HG03095 (cell line): ENCODE measurements around the gene SLC23A2.

Experiments
- ATAC-seq: cut with Tn5 transposase; IDR thresholded peaks from one replicate; pipeline ENCODE4 v1.9.1; 2021; ENCODE audit warnings: moderate library complexity; ENCODE audit not compliant: unreplicated experiment

The SLC23A2 gene

DNA sequence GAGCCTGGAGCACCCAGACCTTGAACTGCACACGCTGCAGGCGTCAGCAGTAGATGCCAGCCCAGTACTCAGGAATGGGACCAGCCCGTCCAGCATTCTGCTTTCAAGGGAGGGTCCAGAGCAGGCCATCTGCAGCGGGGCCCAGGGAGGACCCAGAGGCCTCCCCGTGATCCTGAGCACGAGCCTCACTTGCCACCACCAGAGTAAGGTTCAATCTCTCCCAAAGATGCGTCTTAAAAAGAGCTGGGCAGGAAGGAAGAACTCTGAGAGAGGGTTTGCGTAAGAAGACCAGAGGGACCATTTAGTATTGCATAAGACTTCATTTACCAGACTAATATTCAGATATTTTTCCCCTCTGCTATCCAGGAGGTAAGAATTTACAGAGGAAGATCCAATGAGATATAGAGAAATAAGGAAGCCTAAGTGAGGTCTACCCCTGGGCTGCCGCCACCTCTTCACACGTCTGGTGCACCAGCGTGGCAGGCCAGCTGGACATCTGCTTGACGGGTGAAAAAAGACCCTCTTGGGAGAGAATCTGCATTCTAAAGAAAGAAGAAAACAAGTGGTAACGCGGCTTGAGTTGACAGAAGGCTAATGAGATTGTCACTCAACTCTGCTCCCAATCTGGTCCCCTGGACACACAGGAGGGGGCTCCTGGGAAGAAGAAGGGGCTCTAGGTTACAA, 172.3 kb downstream of the SLC23A2 start:
- no peak for ATAC-seq

DNA sequence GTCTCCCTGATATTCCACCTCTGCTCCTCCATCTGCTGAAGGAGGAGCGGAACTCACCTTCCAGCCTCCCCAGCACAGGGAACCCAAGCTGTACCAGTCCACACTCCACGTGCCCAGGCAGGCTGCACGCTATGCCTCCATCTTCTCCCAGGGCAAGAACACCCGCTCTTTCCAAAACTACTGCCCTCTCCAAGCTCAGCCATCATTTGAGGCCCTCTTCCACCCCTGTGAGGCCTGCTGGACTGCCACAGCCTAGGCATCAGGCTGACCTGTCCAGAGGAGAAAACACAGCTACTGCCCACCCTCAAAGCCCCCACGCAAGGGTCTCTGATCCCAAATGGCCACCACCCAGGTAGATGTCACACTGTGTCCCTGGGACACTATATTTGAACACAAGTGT, 179.7 kb downstream of the SLC23A2 start:
- ATAC-seq, result no peak

DNA sequence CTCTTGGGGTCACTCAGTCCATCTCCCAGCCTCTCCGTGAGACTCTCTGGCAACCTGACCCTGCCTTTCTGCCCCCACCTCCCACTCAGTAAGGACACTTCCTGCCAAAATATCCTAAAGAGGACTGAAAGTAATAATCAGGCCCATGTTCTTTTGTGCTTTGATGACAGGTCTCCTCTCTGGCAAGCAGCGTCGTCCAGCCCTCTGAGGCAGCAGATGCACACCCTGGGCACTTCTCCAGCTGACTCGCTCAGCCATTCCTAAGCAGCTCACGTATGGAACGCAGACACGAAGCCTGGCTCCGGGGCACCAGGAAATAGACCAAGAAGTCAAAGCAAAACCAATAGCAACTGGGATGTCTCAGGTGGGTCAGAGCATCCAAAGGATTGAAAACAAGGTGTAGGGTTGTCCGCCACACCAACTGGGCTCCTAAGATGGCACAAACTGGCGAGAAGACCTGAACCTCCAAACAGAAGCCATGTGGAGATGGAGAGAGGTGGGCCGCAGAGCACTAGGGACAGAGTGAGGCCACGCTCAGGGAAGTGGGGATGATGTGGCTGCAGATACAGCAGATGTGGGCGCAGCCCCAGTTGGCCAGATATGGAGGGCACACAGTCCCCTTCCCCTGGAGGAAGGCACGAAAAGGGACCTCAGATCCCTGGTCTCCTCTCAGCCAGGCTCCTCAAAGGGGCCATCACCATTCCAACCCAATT, 180.3 kb downstream of the SLC23A2 start:
- ATAC-seq, result no peak

DNA sequence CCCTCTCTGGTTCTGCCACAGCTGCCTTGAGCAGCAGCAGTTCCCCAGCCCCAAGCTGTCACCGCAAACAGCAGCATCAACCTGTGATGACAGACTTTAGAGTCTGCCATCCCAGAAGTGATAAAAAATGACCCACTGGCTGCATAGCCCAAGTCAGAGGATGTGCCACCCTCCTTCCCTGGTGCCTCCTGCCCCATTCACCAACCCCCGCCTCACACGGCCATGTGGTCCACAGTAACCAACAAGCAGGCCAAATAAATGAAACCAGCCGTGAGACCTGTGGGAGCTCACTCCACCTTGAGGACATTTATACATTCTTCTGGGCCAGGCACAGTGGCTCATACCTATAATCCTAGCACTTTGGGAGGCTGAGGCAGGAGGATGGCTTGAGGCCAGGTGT, 181.4 kb downstream of the SLC23A2 start:
- no peak for ATAC-seq

DNA sequence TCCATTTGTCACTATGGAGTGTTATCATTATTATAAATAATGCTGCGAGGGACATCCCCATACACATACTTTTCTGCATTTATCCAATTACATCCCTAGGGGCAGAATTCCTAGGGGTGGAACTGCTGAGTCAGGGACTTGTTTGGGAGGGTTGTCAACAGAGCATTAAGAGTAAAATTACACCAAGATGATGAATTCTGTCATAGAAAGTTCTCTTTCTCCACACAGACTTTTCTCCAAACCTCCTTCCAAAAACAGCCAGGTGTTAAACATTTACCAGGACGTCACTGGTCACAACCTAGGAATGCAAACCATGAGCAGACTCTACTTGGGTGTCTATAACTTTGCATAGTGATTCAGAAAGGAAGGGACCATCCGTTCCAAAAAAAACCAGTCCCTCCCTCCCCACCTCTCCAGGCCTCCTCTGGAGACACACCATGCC, 184.1 kb downstream of the SLC23A2 start:
- ATAC-seq, result no peak

DNA sequence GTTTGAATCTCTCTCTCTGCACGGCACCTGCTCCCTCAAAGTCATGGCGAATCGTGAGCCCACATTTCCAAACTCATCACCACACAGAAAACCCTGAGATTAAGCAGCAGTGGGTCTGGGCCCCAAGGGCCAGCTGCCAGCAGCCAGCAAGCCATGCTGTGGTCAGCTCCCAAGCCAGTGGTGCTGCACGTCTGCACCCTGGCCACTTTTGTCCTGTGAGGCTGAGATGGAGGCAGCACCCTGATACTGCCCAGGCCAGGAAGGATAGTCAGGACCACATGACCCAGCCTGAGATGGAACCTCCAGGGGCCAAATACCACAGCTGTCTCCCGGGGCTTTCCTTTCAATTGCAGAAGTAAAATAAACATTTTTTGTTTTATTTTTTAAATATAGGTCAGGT, 185.7 kb downstream of the SLC23A2 start:
- ATAC-seq, result no peak

DNA sequence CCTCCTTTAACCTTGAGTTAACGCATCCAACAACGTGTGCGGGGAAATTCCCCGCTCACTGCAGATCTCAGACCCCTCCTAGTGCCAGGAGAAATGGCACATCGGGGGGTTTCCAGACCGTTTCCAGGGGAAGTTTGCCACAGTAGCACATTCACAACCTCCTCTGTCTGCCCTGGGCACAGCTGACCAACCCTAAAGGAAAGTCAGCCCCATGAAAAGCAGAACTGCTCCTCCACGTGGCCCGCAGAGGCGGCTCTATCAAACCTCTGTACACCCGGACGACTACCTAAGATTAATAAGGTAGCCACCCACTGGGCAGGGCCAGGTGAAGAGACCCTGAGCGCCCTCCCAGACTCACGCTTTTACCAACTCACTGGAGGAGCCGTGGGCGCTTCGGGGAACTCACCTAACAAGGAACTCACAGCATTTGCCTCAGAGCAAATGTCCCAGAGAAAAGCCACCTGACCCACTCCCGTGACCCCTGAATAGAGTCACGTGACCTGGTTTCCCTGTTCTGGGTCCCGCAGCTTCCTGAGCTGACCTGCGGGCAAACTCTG, 186.5 kb downstream of the SLC23A2 start:
- ATAC-seq, result peak; percentile 43

DNA sequence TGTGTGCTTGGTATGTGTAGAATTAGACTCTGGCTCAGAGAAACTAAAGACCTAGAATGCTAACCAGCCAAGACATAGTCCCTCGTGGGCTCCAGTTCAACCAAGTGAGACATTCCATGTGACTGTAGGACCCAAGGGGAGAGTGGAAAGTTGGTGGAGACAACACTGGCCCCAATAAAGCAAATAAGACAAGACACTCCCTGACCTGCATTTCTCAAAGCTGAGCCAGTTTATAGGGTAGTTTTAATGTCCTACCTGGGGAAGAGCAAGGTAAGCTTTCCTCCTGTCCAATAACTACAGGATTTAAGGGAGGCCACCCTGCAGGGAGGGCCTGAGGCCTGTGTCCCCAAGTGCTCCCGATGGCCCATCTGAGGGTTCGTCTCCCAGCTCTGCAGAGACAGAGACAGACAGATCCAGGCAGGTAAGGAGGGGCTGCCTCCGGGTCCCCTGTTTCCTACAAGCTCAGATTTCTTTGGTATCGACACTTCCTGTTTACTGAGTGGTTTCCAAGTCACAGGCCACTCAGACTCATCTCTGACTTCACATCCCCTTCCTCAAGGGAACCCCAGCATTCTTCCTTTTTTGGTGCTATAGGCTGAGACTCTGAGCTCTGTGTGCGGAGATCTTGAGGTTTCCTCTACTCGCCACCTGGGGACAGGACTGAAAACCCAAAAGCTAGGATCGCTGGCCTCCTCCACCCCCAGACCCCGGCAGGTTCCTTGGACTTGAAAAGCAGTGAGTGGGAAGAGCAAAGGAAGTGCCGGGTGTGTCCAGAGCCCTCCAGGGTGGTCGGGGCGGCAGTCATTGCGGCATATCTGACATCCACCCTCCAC, 187.2 kb downstream of the SLC23A2 start:
- ATAC-seq, result peak; percentile 50

DNA sequence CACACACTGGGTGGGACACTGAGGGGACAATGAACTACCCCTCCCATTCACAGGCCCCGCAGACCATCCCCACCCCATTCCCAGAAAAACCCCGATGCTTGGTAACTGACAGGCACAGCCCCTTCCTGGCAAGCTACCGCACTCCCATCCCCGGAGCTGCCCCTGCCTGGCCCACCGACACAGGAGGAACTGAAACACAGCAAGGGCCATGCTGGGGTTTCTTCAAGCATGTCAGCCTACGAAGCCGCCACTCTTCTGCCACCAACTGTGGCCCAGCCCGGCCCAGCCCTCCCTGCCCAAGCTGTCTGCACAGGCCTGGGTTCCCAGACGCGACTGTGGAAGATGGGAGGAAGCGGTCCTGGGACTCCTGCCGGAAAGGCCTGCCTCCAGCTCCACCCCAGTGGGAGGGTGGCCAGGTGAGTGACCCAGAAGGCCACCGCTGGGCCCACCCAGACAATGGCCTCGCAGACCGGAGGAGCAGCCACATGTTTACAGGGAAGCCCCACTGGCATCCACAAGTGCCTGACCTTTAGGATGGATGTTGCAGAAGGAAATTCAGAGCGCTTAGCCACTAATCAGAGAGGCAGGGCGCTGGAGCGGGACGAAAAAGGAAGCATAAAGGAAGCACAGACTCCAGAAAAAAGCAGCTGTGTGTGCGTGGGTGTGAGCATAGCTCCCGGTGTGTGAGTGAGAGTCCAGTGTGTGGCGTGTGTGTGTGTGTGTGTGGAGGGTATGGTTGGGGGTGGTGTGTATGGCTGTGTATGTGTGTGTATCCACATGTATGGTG, 188.0 kb downstream of the SLC23A2 start:
- ATAC-seq, result no peak

DNA sequence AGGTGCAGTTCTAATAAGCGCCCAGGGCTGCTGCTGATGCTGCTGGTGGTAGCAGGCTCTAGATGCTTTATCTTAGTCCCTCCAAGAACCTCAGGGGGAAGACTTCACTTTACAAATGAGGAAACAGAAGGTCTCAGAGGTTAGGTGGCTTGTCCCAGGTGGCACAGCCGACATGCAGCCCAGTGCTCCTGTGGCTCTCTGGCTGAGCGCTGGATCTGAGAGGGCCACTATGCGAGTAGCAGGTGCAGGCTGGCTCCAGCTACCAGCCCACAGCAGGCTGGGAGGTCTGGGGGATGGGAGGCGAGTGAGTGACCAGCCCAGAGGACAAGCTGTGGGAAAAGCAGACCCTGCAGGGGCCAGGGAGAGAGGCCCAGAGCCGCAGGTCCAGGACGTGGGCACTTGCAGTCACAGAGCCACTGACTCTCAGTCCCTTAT, 188.7 kb downstream of the SLC23A2 start:
- no peak for ATAC-seq

DNA sequence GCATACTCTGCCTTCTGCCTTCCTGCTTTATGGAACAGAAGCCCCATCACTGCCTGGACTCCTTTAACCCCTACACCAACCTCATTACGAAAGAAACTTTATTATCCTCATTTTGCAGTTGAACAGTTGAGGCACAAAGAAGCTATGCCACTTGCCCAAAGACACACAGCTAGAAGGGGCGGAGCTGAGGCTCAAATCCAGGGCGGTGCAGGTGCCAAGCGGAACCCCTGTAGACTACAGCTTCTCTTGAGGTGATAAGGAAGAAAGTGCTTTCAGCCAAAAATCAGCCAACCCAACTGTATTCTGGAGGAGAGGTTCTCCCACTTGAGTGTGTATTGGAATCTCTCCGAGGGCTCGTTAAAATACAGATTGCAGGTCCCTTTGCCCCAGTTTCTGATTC, 189.1 kb downstream of the SLC23A2 start:
- no peak for ATAC-seq

DNA sequence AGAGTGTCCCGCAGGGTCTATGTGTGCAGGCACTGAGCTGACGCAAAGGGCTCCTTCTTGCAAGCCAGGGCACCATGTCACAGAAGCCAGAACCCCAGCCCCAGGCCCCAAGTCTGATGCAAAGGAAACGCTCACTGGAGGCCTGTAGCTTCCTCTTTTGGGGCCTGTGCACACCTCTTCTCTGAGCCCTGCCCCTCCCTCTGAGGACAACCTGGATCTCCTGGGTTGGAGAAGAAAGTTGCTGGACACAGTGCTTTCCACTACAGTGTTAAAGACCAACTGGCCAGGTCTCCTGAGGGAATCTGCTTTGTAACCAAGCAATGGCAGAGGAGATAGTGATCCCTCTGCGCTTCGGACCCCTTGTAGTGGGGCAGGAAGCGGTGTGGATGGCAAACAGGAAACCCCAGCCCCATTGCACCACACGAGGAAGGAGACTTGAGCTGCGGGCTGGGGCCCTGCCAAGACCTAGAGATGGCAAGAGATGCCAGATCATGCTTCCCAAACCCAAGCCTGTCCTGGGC, 189.6 kb downstream of the SLC23A2 start:
- ATAC-seq, result no peak

DNA sequence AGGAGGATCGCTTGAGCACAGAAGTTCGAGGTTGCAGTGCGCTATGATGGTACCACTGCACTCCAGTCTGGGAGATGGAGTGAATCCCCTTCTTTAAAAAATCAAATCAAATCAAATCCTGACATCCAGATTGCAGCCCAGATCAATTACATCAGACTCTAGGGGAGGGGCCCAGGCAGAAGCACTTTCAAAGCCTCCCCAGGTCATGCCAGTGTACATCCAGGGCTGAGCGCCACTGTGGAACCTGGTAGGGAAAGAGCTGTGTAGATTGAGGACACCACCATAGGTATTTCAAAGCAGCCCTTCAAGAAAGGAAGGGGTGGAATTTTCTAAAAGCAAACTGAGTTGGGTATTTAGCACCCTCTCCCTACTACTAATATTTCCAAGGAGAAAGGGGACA, 190.1 kb downstream of the SLC23A2 start:
- no peak for ATAC-seq

DNA sequence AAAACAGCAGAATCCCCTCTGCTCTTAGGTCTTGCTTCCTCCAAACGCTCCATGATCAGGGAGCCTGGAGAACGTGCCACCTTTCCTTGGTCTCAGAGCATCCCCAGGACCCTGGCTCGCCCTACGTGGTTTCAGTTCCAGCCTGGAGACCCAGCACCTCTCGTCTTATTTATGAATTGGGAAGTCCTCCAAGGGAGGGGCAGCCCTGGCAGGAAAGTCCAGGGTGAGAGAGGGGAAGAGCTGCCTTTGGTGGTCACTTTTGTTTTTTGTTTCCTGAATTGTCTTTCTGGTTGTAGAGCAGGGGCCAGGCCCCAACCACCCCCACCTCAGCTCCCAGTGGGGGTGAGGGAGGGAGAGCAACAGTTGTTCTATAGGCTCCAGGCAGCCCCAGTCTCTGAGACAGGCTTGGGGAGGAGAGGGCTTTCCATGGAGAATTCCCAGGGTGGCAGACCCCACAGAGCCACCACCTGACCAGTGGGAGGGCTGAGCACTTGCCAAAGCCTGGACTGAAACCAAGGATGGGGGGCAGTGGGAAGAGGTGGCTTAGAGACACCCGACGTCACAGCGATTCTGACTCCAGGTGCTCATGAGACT, 190.8 kb downstream of the SLC23A2 start:
- no peak for ATAC-seq

DNA sequence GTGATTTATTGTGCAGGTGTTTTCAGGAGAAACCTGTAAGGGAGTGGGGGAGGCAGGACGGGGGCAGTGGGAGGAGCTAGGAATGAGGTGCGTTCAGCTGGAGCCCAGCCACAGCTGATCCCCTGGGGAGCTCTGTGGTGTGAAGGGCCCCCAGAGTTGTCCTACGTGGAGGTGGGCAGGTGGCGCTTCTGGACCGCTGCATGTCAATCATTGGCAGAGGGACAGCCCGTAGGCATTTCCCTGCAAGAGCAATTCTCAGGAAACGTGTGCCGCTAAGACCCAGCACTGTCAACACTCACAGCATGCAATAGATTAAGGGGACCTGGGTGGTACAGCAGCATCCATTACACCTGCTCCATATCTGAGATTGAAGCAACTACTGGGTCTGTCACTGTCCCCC, 191.6 kb downstream of the SLC23A2 start:
- ATAC-seq, result no peak

DNA sequence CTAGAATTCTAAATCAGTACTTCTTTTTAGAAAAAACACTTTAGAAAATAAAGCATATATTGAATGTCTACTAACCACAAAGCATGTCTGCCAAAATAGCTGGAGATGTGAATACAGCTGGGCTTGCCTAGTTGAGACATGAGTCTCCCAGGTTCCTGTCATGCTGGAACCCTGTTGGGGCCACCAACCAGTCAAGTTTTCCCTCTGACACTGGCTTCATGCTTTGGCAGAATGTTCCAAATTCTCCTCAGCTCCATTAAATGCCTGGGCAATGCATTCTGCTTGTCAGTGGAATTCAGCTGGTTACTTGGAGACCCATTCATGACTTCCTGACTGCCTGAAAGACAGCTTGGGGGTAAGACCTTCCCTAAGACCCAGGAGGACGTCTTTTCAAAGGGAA, 192.4 kb downstream of the SLC23A2 start:
- ATAC-seq, result no peak

DNA sequence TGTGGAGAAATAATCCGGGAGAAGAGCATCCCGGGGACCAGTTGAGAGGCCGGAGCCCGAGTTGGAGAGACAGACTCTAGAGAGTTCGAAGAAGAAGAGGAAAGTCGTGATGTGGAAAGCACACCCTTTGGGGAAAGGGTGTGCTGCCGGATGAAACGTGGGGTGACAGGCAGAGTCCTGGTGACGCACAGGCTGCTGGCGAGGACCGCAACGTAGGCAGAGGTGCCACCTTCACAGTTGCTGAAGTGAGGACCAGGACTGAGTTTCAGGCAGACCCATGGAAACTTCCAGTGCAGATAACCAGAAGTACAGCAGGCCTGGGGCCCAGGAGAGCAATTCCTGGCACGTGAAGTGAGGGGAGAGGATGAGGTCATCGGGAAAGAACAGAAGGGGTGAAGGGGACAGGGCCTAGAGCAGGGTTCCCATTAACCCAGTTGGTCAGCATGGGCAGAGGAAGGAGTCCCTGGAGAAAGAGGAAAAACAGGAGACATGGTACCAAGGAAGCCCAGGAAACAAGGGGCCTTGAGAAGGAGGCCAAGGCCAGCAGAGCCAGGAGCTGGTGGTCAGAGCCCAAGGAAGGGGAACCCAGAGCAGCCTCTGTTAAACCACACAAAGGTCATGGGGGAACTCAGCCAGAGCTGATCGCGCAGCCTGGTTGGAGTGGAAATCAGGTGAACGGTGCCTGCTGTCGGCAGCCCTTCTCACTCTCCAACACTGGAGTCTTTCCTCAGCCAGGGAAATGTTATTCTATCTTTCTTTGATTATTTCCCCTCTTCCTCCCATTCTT, 195.5 kb downstream of the SLC23A2 start:
- no peak for ATAC-seq

DNA sequence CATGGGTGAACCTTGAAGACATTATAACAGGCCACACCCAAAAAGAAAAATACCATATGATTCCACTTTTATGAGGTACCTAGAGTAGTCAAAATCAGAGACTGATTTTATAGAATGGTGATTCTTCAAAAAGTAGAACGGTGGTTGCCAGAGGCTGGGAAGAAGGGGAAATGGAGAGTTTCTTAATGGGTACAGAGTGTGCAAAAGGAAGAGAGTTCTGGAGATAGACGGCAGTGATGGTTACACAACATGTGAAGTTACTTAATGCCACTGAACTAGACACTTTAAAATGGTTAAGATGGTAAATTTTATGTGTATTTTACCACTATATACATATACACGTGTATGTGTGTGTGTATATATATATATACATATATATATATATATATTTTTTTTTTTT, 198.8 kb downstream of the SLC23A2 start:
- no peak for ATAC-seq
